GM21423 (cell line): ENCODE measurements around the gene RABGAP1.

Experiments
- ATAC-seq: cut with Tn5 transposase; IDR thresholded peaks from one replicate; pipeline ENCODE4 v1.9.1; 2021; ENCODE audit warnings: mild to moderate bottlenecking, moderate library complexity; ENCODE audit not compliant: unreplicated experiment

RABGAP1 gene

DNA sequence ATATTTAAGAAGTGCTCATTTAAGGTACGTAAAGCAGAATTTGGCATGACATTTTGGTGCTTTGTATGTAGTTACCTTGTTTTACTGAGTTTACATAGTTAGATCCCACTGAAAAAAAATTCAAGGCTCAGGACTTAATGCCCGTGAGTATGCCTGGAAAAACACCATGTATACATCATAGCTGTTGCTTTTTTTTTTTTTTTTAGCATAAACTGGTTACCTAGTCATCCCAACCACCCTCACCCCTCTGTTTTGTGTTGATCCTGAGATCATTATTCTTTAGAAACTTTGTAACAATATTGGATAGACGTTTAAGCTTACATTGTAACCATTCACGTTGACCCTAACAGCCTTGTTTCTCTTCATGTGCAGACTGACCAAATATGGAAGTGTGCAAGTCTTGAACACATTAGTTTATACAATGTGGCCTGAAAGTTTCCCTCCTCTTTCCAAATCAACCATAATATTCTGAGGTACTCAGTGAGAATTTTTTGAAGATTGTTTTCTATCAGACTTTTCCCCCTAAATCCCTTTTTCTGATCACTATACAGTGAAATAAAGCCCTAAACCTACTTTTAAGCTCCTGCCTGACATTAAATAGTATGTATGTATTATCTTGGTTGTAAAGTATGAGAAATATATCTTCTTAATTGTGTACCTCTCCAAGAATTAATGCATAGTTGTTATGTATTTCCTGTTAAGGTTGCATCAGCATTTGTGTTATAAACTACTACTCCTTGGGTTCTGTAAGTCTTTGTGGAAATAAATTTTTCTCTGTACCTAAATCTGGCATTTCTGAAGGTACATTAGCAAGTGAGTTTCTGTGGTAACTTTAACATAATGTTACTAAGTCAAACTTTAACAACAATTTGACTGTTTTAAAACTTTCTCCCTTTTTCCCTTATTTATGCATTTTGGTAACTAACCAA lies 4.4 kb downstream of the RABGAP1 start:
- no peak for ATAC-seq

DNA sequence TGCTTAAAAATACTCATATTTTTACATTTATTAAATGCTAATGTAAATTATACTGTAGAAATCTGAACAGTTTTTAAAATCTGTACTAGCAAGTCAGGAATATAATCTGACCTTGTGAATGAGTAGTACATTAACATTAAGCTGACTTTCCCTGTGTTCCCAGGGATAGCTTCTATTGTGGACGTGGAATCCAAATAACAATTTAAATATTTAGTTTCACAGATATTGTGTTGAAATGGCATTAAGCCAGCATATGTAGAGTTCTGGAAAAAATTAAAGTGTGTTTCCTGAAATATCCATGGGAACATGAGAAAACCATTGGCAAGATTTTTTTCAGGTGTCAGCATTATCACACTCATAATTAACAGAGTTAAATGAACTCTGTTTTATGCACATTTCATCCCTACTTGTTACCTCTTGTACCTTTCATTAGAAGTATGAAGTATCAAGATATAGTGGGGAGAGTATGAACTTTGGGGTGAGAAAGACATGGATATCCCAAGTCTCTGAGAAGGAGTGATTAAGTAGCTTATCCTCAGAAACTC lies 5.7 kb downstream of the RABGAP1 start:
- ATAC-seq, result no peak

DNA sequence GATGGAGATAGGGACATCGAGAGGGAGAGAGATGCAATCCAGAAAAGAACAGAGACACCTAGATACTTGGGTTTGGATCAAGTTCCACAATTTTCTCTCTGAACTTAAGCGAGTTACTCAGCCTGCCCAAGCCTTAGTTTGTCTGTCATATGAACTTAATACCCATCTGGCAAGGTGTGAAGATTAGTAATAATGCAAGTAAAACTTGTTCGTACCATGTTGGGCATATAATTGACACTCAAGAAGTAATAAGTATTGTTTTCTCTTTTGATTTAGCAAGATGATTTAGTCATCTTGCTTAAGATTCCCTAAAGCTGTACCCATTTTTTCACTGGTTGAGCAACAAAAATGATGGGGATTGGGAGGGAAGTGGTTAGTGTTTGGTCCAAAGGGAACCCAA lies 7.5 kb downstream of the RABGAP1 start:
- ATAC-seq, result no peak

DNA sequence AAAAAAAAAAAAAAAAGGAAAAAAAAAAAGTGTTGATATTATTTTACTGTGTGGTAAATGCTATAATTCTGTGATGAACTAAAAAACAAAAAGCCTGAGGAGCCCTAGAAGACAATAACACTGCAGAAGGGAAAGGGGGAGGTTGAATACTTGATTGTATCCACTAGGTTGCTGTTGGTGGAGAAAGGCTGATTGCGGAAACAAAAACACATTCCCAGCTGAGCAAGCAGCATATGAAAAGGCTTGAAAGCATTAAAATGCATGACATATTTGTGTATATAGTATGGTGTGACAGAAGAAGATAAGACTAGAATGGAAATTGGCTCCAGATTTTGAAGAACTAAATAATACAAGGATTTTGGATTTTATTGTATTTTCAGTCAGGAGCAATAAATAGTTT lies 8.9 kb downstream of the RABGAP1 start:
- ATAC-seq, result no peak

DNA sequence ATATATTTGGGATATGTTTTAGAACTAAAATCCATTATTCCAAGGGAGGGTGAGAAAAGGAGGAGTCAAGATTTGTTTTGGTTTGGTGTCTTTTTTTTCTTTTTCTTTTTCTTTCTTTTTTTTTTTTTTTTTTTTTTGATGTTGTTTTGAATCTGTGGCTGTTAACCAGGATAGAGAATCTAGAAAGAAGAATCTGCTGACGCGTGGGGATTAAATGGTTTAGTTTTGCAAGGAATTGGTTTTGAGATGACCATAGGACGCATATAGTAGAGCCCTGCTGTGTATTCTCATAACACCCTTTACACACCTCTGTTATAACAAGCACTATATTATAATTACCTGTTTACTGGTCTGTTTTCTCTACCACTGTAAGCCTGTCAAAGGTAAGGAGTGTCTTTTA lies 9.4 kb downstream of the RABGAP1 start:
- ATAC-seq, result no peak

DNA sequence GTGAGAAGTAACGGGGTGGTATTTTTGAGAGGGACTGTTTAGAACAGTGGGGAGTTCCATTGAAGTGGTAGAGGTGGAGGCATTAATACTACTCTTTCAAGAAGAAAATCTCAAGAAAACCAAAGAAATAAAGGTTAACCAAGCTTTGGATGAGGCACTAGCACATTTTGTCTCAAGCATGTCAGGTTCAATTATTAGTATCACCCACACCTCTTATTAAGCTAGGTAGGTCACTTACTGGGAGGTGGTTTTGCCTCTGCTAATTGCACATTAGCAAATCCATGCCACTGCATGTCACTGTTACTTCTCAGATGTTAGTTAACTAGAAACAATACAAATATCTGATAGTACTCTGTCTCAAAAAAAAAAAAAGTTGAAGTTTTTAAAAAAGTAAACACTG lies 10.2 kb downstream of the RABGAP1 start:
- ATAC-seq, result no peak

DNA sequence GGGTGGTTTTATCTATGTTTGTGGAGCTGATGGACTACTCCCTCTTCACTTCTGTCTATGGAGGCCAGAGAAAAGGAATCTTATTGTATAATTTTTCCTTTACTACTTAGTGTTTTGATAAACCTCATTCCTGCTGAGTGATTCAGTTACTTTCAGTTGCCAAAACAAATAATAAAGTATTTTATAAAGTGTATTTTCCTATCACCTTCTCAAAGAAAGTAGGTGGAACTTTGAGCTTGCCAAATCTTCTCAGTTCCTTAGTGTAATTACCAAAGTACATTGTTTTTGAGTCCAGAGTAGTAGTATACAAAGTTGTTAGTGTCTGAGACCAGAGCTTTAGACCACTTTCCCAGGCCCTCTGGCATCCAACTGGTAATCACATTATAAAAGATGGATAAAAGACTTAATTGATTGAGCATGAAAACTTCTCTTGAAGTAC lies 13.5 kb downstream of the RABGAP1 start:
- ATAC-seq, result no peak

DNA sequence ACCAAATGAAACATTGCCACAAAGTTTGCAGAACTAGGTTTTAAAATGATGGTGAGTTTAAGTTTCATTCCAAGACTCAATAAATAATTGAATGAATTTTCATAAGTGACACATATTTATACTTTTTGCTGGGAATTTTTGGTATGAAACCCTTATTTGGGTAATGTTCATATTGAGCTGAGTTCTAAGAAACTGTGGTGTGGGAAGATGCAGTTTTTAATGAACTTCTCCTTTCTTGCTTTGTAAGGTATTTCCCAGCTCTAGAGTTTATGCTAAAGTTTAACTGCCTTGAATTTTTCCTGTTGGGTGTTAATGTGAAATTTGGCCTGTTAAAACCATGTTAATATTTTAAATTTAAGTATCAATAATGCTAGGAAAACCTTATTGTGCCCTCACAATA lies 15.1 kb downstream of the RABGAP1 start:
- no peak for ATAC-seq

DNA sequence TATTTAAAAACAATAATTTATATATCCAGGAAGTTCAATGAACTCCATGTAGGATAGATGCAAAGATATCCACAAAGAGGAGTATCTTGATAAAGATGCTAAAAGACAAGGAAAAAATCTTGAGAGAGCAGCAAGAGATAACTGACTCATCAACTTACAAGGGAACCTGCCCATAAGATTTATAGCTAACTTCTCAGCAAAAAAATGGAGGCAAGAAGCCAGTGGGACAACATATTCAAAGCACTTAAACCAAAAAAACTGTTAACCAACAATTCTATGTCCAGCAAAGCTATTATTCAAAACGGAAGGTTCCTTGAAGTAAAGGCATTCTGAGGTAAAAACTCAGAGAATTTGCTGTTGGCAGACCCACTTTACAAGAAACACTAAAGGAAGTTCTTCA lies 20.3 kb downstream of the RABGAP1 start:
- ATAC-seq, result no peak

DNA sequence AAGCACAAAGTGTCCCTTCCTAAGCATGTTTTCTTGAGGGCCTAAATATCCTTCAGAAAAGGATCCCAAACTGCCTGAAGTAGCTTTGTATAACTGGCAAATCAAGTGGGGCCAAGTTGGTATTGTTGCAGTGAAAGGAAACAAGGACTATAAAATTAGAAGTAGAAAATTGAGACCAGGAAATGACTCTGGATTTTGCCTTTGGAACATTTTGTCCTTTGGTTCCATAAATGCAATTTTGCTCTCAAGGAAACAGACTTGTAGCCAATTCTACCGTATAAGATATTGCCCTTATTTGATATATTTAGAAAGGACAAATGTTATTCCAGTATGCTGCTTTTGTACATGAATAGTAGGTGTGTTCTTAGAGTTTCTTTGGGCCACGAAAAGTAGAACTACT lies 34.4 kb downstream of the RABGAP1 start:
- ATAC-seq, result no peak

DNA sequence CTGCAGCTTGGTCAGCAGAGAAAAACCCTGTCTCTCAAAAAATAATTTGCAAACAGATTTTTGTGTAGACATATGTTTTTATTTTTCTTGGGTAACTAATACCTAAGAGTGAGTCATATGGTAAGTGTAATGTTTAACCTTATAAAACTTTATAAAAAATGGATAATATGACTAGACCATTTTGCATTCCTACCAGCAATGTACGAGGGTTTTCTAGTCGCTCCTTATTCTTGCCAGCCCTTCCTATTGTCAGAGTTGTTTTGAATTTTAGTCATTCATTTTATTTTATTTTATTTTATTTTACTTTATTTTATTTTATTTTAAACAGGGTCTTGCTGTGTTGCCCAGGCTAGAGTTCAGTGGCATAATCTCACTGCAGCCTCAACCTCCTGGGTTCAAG lies 37.8 kb downstream of the RABGAP1 start:
- no peak for ATAC-seq

DNA sequence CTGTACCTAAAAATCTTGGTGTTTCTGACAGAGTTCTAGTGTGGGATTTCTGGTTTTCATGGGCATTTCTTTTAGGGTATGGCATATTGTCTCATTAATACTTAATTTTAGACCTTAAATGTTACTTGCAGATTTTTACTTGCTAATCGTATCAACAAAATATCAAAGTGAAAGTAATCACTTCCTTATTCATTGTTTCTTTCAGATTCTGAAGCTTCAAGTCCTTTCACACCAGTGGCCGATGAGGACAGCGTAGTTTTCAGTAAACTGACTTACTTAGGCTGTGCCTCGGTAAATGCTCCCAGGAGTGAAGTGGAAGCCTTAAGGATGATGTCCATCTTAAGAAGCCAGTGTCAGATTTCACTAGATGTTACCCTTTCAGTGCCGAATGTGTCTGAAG lies 45.2 kb downstream of the RABGAP1 start:
- no peak for ATAC-seq

DNA sequence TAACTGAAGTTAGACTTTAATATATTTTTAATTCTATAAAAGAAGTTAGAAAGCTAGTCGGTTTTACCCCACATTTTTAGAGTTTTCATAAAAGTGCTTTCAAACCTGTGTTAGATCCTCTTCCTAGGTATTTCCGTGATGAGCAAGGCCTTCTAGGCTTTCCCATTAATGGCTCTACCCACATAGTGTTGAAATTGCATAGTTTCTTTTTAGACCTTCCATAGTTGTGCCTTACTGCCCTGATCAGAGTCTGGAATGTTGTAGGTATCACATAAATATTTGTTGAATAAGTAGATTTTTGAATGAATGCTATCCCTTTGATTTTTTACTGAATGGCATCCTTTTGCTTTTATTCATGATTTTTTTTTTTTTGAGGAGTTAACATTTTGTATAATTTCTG lies 47.3 kb downstream of the RABGAP1 start:
- no peak for ATAC-seq

DNA sequence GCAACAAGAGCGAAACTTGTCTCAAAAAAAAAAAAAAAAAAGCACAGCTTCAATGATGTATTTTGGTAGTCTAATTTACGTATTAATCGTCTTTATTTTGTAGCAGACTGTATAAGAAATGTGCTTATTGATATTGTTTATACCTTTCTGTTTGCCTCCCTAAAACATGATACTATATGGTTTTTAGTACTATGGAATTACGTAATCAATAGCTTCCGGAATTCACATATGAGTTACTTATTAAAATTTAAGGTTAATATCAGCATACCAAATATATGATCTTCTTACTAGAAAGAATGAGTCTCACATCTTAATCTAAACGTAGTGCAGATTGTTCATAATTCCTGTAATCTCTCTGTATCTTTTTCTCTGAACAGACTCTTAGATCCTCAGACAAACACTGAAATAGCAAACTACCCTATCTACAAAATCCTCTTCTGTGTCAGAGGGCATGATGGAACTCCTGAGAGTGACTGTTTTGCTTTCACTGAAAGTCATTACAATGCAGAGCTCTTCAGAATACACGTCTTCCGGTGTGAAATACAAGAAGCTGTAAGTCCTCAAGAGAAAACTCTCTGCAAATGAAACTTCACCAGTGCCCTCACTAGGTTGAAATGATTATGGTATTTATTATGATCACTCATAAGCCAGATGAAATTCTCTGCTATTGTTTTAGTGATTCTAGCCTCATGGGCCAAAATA lies 48.3 kb downstream of the RABGAP1 start:
- ATAC-seq, result peak; percentile 85

DNA sequence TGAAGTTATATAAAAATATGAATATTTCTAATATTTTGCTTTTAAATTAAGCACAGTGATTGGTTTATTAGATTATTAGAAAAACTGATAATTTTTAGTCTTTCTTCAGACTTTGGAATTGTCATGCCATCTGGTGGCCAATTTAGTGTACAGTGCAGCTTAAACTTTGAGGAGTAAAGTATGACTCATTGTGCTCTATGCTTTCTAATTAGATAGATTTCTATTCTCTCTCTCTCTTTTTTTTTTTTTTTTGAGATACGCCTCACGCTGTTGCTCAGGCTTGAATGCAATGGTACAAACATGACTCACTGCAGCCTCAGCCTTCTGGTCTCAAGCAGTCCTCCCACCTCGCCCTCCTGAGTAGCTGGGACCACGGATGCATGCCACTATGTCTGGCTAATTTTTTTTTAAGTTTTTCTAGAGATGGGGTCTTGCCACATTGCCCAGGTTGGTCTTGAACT lies 50.6 kb downstream of the RABGAP1 start:
- peak; percentile 54 for ATAC-seq

DNA sequence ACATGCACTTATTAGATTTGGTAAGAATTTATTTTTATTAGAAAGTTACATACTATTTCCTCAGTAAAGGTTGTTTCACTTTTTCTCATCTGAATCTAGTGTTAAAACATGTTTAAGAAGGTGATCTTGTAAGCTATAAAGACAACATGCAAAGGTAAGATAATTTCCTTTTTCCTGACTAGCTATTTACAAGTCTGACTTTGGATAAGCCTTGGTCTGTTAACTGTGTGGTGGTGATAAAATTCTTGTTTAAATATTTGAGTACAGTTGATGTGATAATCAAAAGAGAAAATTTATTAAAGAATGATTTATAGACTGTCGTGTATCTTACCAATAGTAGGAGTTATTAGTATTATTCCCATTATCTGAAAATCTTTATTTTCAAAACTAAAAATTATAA lies 55.8 kb downstream of the RABGAP1 start:
- no peak for ATAC-seq

DNA sequence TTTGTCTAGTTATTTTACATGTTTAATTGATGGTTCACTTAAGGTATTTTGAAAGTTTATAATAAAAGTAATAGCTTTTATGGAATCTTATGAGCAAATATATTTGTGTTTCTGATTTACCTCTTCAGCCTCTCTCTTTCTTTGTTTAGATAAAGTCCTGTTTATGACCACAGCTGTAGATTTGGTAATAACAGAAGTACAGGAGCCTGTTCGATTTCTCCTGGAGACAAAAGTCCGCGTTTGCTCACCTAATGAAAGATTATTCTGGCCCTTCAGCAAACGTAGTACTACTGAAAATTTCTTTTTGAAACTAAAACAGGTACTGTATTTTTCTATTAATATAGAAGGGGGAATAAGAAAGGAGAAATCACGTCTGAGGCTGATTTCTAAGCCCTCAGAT lies 57.6 kb downstream of the RABGAP1 start:
- ATAC-seq, result no peak

DNA sequence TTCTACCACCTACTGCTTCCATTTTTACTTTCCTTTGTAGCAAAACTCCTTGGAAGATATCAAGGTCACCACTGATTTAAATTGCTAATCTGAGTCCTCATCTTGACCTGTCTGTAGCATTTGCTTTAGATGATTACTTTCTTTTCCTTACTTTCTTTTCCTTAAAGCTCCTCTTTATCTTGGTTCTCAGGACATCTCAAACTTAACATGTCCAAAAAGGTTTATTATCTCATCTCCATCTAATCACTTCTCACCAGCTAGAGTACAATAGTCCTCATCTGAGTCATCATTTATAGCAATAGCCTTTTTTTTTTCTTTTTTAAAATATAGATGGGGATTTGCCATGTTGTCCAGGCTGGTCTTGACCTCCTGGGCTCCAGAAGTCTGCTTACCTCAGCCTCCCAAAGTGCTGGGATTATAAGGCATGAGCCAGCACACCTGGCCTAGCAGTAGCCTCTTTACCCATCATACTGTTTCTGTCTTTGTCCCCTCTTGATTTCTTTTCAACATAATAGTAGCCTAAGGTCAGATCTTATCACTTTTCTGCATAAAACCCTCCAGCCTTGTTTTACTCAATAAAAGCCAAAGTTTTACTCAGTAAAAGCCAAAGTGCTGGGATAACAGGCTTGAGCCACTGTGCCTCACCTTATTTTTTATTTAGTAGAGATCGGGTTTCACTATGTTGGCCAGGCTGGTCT lies 59.7 kb downstream of the RABGAP1 start:
- ATAC-seq, result no peak

DNA sequence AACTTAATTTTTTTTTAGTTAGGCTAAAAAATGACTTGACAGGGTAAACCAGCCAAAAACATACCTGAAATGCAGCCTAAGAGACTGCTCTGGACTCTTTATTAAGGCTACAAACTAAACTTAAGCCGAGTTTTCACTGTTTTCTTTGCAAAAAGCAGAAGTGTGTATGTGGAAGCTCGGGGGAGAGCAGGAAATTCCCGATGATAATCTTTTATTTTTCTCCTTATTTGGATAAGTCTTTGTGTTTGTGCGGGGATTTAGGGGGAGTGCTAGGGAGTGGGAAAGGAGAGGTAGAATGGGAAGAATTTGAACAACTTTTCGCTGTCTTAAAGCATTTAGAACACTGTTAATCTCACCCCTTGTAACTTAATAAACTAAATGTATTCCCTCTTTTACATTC lies 61.9 kb downstream of the RABGAP1 start:
- ATAC-seq, result no peak

DNA sequence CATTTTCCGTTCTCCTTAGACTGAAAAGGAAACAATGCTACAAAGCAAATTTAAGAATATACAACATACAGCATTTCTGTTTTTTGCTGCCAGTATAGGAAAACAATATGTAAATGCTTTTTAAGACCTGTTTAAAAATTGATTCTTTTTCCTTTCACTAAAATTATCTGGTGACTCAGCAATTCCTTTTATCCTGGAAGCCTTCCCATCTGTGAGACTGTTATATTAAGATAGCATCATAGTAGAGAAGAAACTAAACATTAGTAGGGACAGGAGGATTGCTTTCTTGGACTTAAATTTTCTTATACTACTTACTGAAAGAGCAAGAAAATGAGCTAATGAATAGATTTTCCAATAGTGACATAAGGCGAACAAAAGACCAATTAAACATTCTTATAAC lies 62.6 kb downstream of the RABGAP1 start:
- ATAC-seq, result no peak

DNA sequence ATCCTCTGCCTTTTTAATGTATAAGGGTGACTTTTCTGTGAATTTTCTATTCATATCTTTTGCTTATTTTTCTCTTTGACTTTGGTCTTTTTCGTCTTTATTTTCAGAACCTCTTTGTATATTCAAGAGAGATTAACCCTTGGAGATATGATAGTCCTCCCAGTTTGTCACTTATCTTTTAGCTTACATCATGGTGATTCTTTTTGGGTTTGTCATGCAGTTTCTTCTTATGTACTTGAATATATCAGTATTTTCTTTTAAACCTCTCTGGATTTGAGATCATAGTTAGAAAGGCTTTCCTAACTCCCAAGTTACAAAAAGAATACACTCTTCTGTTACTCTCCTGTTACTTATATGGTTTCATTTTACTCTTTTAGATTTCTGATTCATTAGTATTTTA lies 65.1 kb downstream of the RABGAP1 start:
- no peak for ATAC-seq
